ENCODE results near the gene CTBP1. TPM values are rescaled to one million over a fixed set of nuclear protein-coding genes. Genes with fewer than 3 reads are reported as not detected.

Gene CTBP1
- total RNA-seq, 2 experiments from 2014 or later = 194 to 211 TPM

DNA sequence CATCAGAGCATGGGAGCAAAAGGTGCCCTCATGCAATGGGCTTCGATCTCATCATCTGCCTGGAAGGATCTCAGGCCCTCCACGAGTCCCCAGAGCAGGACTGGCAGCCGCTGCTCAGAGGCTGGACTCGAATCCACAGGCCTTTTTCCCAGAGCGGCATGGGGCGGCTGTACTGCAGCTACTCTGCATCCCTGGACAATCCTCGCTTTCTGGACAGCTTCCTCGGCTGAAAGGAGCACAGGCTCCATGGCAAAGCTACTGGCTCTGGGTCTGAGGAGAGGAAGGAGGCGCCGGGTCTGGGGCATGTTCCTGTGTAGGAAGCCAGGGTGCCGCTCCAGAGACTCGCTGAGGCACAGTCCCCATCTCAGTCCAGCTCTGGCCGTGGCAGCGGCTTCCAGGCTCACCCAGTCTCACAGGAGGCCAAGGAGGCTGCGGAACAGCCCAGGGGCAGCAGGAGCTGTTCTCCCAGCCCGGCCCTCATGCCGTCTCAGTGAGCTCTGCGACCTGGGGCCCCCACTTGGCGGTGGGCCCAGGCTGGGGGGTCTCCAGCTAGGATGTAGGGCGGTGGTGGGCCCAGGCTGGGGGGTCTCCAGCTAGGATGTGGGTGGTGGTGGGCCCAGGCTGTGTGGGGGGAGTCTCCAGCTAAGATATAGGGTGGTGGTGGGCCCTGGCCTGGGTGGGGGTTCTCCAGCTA is 73.8 kb downstream of the CTBP1 start:
- H3K4me3 Mint-ChIP-seq = no peak overlapping the region
- peaks cover 31% of the 10 kb centered on the region for H3K27me3 Mint-ChIP-seq
- no peak for DNase-seq
- H3K4me1 Mint-ChIP-seq = peaks cover 7% of the 10 kb centered on the region
- POLR2A ChIA-PET = interaction anchor here (1.2 kb wide), 1 partner anchor 25 kb away, joined by 3 read pairs; no protein-coding TSS in a partner anchor
- H3K9me3 Mint-ChIP-seq = peaks cover 2% of the 10 kb centered on the region
- no peak overlapping the region for H3K27ac Mint-ChIP-seq
- ATAC-seq (ENCODE audit: low read depth) = no peak
- peaks cover 7% of the 10 kb centered on the region for H3K36me3 Mint-ChIP-seq

DNA sequence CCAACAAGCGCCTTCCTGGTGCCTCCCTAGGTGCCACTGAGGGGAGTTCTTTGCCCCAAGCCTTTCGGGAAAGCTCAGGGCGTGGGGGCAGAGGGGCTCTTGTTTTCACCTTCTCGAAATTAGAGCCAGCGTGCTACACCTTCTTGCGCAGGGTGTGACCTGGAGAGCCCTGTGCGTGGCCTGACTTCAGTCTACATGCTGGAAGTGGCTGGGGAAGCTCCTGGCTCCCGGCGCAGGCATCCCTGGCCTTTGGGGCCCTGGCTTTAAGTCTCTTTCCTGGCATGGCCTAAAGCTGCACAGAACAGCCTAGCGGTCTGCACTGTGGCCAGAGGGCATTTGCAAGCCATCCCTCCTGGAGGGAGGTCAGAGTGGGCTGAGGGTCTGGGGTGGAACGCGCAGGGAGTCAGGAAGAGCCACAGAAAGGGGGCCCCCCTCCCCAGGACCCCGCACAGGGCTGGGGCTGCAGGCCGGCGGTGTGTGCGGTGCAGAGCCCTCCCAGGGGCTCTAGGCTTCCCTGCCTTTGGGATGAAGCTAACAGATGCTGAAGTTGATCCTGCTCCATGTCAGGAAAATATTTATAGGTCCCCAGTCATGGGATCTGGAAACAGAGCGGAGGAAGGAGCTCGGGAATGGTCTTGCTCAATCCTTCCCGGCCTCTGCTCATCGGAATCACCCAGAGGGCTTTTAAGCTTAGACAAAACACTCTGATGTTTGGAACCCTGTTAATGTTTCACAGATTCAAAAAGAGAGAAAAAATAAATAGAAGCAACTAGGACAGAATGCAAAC is 75.8 kb downstream of the CTBP1 start:
- POLR2A ChIA-PET = interaction anchor here (0.6 to 2.3 kb wide), 2 partner anchors 29 to 76 kb away, joined by 3 to 11 read pairs; partner anchors contain the start of gene CTBP1
- no peak for DNase-seq
- peaks cover 11% of the 10 kb centered on the region for H3K4me1 Mint-ChIP-seq
- no peaks in the 10 kb centered on the region for H3K36me3 Mint-ChIP-seq
- no peak for ATAC-seq (ENCODE audit: low read depth)
- H3K27ac Mint-ChIP-seq = no peak overlapping the region
- no peaks in the 10 kb centered on the region for H3K9me3 Mint-ChIP-seq
- no peak overlapping the region for H3K4me3 Mint-ChIP-seq
- peaks cover 31% of the 10 kb centered on the region for H3K27me3 Mint-ChIP-seq

DNA sequence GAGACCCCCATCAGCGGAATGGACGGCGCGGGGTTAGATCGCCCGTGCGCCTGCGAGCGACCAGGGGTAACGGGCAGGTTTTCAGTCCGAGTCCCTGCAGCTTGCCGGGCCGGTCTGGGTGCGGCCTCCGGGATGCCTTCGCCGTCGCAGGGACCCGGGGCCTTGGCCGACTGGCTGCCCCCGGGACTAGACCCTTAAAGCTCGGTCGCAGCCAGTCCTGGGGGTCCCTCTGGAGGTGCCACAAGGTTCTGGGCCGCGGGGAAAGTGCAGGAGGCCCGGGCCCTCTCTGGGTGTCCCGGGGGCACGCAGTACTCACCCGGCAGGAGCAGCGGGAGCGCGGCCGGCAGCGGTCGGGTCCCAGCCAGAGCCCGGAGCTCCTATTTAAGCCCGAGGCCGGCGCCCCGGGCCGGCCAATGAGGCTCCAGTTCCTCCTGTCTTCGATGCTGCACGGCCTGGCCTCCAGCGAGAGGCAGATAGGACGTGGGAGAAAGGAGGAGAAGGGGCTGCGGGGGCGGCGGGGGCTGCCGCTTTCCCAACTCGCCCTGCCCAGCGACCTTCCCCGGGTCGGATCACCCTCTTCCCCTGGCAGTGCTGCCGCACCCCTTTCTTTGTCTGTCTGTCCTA is 76.6 kb downstream of the CTBP1 start, which contains the start of gene SPON2:
Gene SPON2, minus strand, starts transcription at position 356 of the 624 bp plus-strand sequence.
- peaks cover 31% of the 10 kb centered on the region for H3K27me3 Mint-ChIP-seq
- H3K36me3 Mint-ChIP-seq = no peaks in the 10 kb centered on the region
- H3K9me3 Mint-ChIP-seq = no peaks in the 10 kb centered on the region
- POLR2A ChIA-PET = interaction anchor here (0.6 to 2.3 kb wide), 2 partner anchors 29 to 77 kb away, joined by 3 to 11 read pairs; partner anchors contain the start of gene CTBP1
- peaks cover 16% of the 10 kb centered on the region for H3K4me1 Mint-ChIP-seq
- peak within 1 kb of the TSS; percentile 63 for H3K4me3 Mint-ChIP-seq
- ATAC-seq (ENCODE audit: low read depth) (no peak), DNase-seq (no peak)
- no peak within 1 kb of the TSS for H3K27ac Mint-ChIP-seq

DNA sequence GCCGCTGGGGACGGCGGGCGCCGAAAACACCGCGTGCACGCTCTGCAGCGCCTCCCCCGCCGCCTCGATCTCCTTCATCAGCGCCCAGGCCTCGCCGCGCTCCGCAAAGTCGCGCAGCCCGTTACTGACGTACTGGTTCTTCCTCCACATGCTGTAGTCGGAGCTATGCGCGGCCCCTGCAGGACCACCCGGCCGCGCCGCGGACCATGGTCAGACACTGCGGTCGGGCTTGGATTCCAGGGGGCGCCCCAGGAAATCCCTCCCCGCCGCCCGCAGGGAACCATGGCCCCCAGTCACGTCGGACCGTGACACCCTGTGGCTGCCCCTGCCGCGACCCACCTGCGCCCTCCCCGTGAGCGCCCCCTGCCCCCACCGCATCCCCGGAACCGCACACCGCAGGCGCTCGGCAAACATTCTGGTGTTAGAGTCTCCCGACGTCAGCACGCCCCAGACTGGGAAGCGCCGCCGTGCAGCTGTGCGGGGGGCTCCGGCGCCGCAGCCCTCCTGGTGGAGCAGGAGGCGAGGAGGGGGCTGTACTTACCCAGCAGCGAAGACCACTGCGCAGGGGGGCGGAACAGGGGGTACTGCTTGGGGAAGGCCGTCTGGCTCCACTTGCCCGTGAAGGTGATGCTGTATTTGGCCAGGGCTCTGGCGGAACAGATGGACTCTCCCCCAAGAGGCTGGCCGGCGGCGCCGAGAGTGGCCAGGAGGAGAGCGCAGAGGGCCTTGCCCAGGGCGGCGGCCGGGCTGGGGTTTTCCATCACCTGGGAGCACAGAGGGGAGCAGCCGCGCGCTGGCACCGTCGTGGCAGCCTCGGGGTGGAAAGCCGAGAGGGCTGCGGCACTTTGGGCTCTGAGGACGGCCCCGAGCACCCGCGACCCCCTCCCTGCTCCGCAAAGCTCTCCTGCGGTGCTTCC is 77.4 kb downstream of the CTBP1 start:
- Mint-ChIP-seq H3K27me3 (peaks cover 31% of the 10 kb centered on the region), H3K4me3 (peak overlapping the region; percentile 63), H3K27ac (no peak overlapping the region), H3K36me3 (peaks cover 2% of the 10 kb centered on the region), H3K9me3 (no peaks in the 10 kb centered on the region), H3K4me1 (peaks cover 21% of the 10 kb centered on the region)
- ATAC-seq (ENCODE audit: low read depth) = peak; percentile 28
- peak; percentile 70 for DNase-seq
- POLR2A ChIA-PET = interaction anchor here (1.0 to 2.3 kb wide), 3 partner anchors 31 to 78 kb away, joined by 4 to 11 read pairs (median 5); partner anchors contain the start of gene CTBP1

DNA sequence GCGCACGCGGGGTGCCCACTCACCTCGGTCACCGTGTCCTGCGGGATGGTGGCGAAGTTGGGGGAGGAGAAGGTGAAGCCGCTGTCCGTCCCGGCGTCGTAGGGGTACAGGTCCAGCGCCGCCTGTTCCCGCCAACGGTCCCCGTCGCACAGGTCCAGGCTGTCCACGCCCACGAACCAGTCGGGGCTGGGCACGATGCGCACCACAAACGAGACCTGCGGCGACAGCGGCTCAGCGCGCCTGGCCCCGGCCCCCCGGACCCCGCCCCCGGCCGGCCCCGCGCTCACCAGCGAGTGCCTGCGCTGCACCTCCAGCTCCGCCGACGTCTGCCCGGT is 78.0 kb downstream of the CTBP1 start:
- Mint-ChIP-seq H3K4me3 (peak overlapping the region; percentile 61), H3K27me3 (peaks cover 31% of the 10 kb centered on the region), H3K4me1 (peaks cover 18% of the 10 kb centered on the region), H3K9me3 (no peaks in the 10 kb centered on the region), H3K27ac (no peak overlapping the region), H3K36me3 (peaks cover 2% of the 10 kb centered on the region)
- DNase-seq (no peak), ATAC-seq (ENCODE audit: low read depth) (no peak)
- POLR2A ChIA-PET = interaction anchor here (1.0 to 2.3 kb wide), 3 partner anchors 32 to 78 kb away, joined by 4 to 11 read pairs (median 5); partner anchors contain the start of gene CTBP1

DNA sequence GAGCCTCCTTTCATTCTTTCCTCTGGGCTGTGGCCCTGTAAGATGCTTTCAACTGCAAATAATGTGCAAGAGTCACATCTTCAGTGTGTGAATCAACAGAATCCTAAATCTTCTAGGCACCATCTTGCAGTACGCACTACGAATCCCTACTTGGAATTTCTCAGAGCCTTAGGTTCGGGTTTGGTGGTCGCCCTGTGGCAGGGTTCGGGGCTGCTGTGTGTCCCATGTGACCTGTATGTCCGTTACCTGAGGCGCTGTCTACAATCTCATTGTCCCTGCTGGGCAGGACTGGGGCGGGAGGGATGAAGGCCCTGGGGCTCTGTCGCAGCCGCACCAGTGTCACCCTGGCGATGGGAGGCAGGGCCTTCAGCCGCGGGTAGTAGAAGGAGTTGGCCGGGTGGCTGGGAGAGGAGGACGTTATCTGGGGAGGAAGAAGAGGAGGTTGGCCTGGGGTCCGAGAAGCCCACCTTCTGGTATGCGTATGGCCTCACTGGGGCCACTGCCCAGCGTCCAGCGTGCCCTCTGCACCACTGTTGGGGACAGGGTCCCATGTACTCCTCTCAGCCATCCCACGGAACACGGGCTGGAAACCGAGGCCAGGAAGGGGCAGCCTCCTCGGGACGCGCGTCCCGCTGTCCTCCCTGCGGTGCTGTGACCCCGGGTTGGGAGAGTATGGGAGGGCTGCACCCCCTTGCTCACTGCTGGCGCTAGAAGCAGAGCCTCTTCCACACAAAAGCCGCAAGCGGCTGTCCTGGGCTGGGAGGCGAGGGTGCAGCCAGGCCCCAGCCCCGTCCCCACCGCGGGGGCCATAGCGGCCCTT is 78.6 kb downstream of the CTBP1 start:
- H3K36me3 Mint-ChIP-seq = peaks cover 2% of the 10 kb centered on the region
- ATAC-seq (ENCODE audit: low read depth) = no peak
- DNase-seq = no peak
- no peak overlapping the region for H3K4me3 Mint-ChIP-seq
- H3K4me1 Mint-ChIP-seq = peaks cover 18% of the 10 kb centered on the region
- H3K9me3 Mint-ChIP-seq = no peaks in the 10 kb centered on the region
- H3K27ac Mint-ChIP-seq = no peak overlapping the region
- peaks cover 30% of the 10 kb centered on the region for H3K27me3 Mint-ChIP-seq
- POLR2A ChIA-PET = interaction anchor here (1.0 to 2.3 kb wide), 4 partner anchors 32 to 79 kb away, joined by 3 to 11 read pairs (median 4); partner anchors contain the start of gene CTBP1

DNA sequence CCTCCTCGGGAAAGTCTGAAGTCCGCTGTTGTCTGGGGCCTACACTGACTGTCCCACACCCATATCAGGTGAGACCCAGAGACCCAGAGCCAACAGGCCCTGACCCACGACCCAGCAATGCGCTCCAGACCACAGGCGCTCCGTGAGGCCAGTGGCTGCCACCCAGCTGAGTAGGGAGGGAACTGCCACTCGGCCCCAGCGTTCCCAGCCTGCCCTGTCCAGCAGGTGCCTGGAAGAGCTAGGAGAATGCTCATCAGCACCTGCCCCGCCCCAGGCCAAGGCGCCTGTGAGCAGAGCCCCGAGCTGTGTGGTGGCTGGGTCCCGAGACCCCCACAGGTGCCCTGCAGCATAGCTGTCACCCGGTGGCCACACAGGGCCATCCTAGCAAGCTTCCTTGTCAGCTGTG is 79.2 kb downstream of the CTBP1 start:
- ATAC-seq (ENCODE audit: low read depth) (no peak), DNase-seq (no peak)
- no peak overlapping the region for H3K27ac Mint-ChIP-seq
- POLR2A ChIA-PET = interaction anchor here (1.4 kb wide), 1 partner anchor 32 kb away, joined by 3 read pairs; no protein-coding TSS in a partner anchor
- H3K4me3 Mint-ChIP-seq = no peak overlapping the region
- H3K4me1 Mint-ChIP-seq = peaks cover 18% of the 10 kb centered on the region
- peaks cover 26% of the 10 kb centered on the region for H3K27me3 Mint-ChIP-seq
- H3K36me3 Mint-ChIP-seq = peaks cover 4% of the 10 kb centered on the region
- H3K9me3 Mint-ChIP-seq = no peaks in the 10 kb centered on the region

DNA sequence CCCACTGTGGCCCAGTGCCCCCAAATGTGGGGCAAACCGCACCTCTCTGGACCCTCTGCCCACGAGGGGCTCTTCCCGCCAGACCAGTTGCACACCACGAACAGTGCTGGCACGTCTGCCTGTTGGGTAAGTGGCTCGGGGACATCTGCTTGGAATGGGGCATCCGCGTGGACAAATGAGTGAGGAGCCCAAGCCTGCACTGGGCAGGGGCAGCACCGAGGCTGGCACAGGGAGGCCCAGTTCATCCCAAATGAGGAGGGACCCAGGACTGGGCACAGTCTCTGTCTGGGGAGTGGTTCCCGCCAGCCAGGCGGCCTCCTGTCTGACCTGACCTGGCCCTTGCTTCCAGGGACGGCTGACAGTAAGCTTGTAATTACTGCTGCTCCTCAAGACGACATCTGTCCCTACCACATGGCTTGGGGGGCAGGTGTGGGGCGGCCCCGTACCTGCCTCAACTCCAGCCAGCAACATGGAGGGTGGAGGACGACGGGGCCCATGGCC is 79.7 kb downstream of the CTBP1 start:
- Mint-ChIP-seq H3K27me3 (peaks cover 25% of the 10 kb centered on the region), H3K4me1 (peaks cover 18% of the 10 kb centered on the region), H3K9me3 (no peaks in the 10 kb centered on the region), H3K27ac (peak overlapping the region; percentile 61), H3K4me3 (peak overlapping the region; percentile 18), H3K36me3 (peaks cover 4% of the 10 kb centered on the region)
- DNase-seq (no peak), ATAC-seq (ENCODE audit: low read depth) (no peak)
- POLR2A ChIA-PET = interaction anchor here (0.9 to 1.4 kb wide), 2 partner anchors 33 to 80 kb away, joined by 3 read pairs; no protein-coding TSS in a partner anchor

DNA sequence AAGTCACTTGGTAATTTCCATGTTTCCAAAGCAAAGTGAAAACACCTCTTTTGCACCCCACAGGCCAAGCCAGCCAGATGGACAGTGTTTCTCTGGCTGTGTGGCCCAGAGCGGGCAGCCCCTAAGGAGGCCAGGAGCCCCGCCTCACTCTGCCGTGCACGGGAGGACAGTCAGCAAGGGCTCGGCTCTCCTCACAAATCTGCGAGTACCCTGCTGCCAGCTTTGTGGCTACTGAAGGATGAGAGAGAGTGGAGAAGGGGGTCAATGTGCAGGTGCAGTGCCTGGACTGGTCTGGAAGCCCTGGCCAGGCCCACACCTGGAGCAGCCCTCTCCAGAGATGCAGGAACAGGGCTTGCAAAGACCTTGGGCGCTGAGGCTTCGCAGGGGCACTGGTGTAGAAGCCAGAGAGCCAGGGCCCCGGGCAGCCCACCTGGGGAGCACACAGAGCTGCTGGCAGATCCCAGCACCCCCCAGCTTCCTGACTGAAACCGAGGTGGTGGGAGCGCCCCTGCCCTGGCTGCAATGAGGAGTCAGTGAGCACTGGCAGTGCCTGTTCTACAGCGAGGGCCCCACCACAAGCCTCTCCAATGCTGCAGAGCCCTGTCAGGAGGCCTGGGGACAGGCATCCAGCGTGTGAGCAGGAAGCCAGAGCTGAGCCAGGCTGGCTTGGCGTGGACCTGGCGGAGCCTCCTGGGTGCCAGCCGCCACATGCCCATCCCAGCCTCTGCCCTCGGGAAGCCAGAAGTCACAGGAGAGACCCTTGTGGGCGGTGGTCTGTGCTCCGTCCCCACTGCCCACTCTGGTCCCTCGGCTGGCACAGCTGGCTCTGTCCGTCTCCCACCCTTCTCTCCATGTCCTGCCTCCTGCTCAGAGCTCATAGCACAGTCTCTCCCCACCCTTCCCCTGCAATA is 80.5 kb downstream of the CTBP1 start:
- peak overlapping the region; percentile 84 for H3K4me3 Mint-ChIP-seq
- no peak for DNase-seq
- H3K9me3 Mint-ChIP-seq = no peaks in the 10 kb centered on the region
- ATAC-seq (ENCODE audit: low read depth) = no peak
- H3K27me3 Mint-ChIP-seq = peaks cover 17% of the 10 kb centered on the region
- peaks cover 4% of the 10 kb centered on the region for H3K36me3 Mint-ChIP-seq
- POLR2A ChIA-PET = interaction anchor here (0.7 to 2.9 kb wide), 11 partner anchors 19 to 177 kb away, joined by 3 to 20 read pairs (median 3); partner anchors contain the start of gene CTBP1
- H3K27ac Mint-ChIP-seq = peak overlapping the region; percentile 61
- peaks cover 18% of the 10 kb centered on the region for H3K4me1 Mint-ChIP-seq

DNA sequence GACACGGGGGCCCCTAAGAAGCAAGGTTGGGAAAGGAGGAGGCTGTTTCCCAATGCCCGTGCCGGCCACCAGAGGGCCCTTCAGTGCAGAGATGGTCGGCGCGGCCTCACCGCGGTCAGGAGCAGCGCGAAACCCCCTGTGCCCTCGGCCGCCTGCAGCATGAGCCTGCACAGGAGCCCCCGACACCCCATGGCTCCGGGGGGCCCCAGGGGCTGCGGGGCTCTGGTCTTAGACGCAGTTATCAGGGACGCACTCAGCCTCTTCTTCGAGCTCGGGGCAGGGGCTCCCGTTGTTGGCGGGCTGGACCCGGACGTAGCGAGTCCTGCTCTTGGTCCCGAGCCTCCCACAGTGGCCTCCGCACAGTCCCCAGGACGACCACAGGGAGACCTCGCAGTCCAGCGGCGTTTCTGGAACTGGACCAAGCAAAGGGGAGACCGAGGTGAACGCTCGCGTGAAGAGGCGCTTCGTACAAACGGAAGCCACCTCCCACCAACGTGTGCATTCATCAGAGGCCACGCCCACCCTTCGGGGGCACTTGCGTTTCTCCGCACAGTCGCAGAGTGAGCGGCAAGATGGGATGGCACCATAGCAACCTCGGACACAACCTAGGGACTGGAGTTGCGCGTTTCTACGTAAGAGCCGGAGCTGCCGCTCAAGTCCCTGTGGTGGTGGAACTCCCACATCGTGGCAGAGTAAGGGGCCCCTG is 81.5 kb downstream of the CTBP1 start:
- Mint-ChIP-seq H3K4me3 (peak overlapping the region; percentile 84), H3K27ac (peak overlapping the region; percentile 87), H3K9me3 (no peaks in the 10 kb centered on the region), H3K4me1 (peaks cover 20% of the 10 kb centered on the region), H3K27me3 (peaks cover 12% of the 10 kb centered on the region), H3K36me3 (peaks cover 4% of the 10 kb centered on the region)
- DNase-seq (peak; percentile 87), ATAC-seq (ENCODE audit: low read depth) (peak; percentile 93)
- POLR2A ChIA-PET = interaction anchor here (0.7 to 2.9 kb wide), 13 partner anchors 20 to 178 kb away, joined by 3 to 20 read pairs (median 4); partner anchors contain the start of genes CTBP1 and MAEA
